Astrocyte (in vitro differentiated cells and primary cell): ENCODE results near the gene HBZ. TPM values are rescaled to one million over a fixed set of nuclear protein-coding genes. Genes with fewer than 3 reads are reported as not detected.
"Not testable (repeated sequence)": the region's sequence is repeated elsewhere in the genome, so short reads cannot be mapped to it uniquely, and the experiment has no call there.

Experiments
- DNase-seq: peaks from one replicate; pipeline ENCODE4 v3.0.0-alpha.2; 2010; ENCODE audit warnings: low read depth
- FAIRE-seq: peaks from 2 replicates; lab custom pipeline; 2011; peaks lifted over from hg19 to GRCh38; lab: Jason Lieb, UNC
- H2AFZ ChIP-seq: 2 replicates; pipeline ENCODE4 v1.6.0; 2012; ENCODE audit warnings: low read depth, low read length, inconsistent platforms
- H3K27ac ChIP-seq: 2 replicates; pipeline ENCODE4 v1.5.1; 2011; ENCODE audit warnings: low read depth, low read length, inconsistent platforms
- H3K27me3 ChIP-seq: 2 replicates; pipeline ENCODE4 v1.6.0; 2011; ENCODE audit warnings: low read length, inconsistent platforms; ENCODE audit not compliant: insufficient read depth
- H3K36me3 ChIP-seq: 2 replicates; pipeline ENCODE4 v1.5.1; 2011; ENCODE audit warnings: low read length, inconsistent platforms; ENCODE audit not compliant: insufficient read depth
- H3K4me1 ChIP-seq: 2 replicates; pipeline ENCODE4 v1.5.1; 2011; ENCODE audit warnings: low read length, inconsistent platforms; ENCODE audit not compliant: insufficient read depth
- H3K4me2 ChIP-seq: 2 replicates; pipeline ENCODE4 v1.6.0; 2012; ENCODE audit warnings: low read length, inconsistent platforms
- H3K4me3 ChIP-seq: 2 replicates; pipeline ENCODE4 v1.5.1; 2011; ENCODE audit warnings: low read depth, mild to moderate bottlenecking, low read length, inconsistent platforms; ENCODE audit not compliant: insufficient read depth
- H3K79me2 ChIP-seq: 2 replicates; pipeline ENCODE4 v1.6.0; 2012; ENCODE audit warnings: mild to moderate bottlenecking, low read length, inconsistent platforms; ENCODE audit not compliant: insufficient read depth
- H3K9ac ChIP-seq: 2 replicates; pipeline ENCODE4 v1.6.0; 2012; ENCODE audit warnings: mild to moderate bottlenecking, low read length, inconsistent platforms
- H3K9me3 ChIP-seq: 2 replicates; pipeline ENCODE4 v1.5.1; 2012; ENCODE audit warnings: low read depth, mild to moderate bottlenecking, low read length, inconsistent platforms; ENCODE audit not compliant: insufficient read depth
- H4K20me1 ChIP-seq: 2 replicates; pipeline ENCODE4 v1.6.0; 2012; ENCODE audit warnings: low read length, inconsistent platforms; ENCODE audit not compliant: insufficient read depth
- H3K27ac Mint-ChIP-seq: one replicate; pipeline ENCODE4 v1.8.0; 2021; ENCODE audit warnings: mild to moderate bottlenecking, mixed read lengths; ENCODE audit not compliant: unreplicated experiment
- H3K27me3 Mint-ChIP-seq: one replicate; pipeline ENCODE4 v1.8.0; 2021; ENCODE audit warnings: low read depth, mixed read lengths; ENCODE audit not compliant: unreplicated experiment
- H3K36me3 Mint-ChIP-seq: one replicate; pipeline ENCODE4 v1.8.0; 2021; ENCODE audit warnings: low read depth, mixed read lengths; ENCODE audit not compliant: unreplicated experiment
- H3K4me1 Mint-ChIP-seq: one replicate; pipeline ENCODE4 v1.8.0; 2021; ENCODE audit warnings: low read depth, mixed read lengths; ENCODE audit not compliant: unreplicated experiment
- H3K4me3 Mint-ChIP-seq: one replicate; pipeline ENCODE4 v1.8.0; 2021; ENCODE audit warnings: mild to moderate bottlenecking, moderate library complexity, mixed read lengths; ENCODE audit not compliant: unreplicated experiment
- H3K9me3 Mint-ChIP-seq: one replicate; pipeline ENCODE4 v1.8.0; 2021; ENCODE audit warnings: mild to moderate bottlenecking, mixed read lengths; ENCODE audit not compliant: unreplicated experiment
- CTCF ChIP-seq: IDR thresholded peaks from 2 replicates; pipeline ENCODE4 v1.5.1; 2011; ENCODE audit warnings: low read depth, mild to moderate bottlenecking, inconsistent platforms, low read length, moderate library complexity; ENCODE audit not compliant: insufficient read depth
- EZH2 ChIP-seq: IDR thresholded peaks from 2 replicates; pipeline ENCODE4 v1.6.1; 2012; ENCODE audit warnings: mild to moderate bottlenecking, low read length, inconsistent platforms; ENCODE audit not compliant: insufficient read depth
- total RNA-seq: library from RNA; stranded (reverse); gene quantifications from 2 replicates; pipeline ENCODE4 v1.2.1, GENCODE V29; 2021

Gene HBZ
- total RNA-seq, 1 donor from 2014 or later = not detected

DNA sequence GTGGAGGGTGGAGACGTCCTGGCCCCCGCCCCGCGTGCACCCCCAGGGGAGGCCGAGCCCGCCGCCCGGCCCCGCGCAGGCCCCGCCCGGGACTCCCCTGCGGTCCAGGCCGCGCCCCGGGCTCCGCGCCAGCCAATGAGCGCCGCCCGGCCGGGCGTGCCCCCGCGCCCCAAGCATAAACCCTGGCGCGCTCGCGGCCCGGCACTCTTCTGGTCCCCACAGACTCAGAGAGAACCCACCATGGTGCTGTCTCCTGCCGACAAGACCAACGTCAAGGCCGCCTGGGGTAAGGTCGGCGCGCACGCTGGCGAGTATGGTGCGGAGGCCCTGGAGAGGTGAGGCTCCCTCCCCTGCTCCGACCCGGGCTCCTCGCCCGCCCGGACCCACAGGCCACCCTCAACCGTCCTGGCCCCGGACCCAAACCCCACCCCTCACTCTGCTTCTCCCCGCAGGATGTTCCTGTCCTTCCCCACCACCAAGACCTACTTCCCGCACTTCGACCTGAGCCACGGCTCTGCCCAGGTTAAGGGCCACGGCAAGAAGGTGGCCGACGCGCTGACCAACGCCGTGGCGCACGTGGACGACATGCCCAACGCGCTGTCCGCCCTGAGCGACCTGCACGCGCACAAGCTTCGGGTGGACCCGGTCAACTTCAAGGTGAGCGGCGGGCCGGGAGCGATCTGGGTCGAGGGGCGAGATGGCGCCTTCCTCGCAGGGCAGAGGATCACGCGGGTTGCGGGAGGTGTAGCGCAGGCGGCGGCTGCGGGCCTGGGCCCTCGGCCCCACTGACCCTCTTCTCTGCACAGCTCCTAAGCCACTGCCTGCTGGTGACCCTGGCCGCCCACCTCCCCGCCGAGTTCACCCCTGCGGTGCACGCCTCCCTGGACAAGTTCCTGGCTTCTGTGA is 24.3 kb downstream of the HBZ start, which contains the start of gene HBA1:
TSS of gene HBA1 (plus strand) at position 204 of the 906 bp plus-strand sequence. CDS start at position 241, 37 bp downstream.
- H3K27me3 ChIP-seq = peaks cover 38% of the 10 kb centered on the region
- H3K9me3 ChIP-seq, H2AFZ ChIP-seq, H3K27ac Mint-ChIP-seq, H3K4me1 Mint-ChIP-seq, H3K27ac ChIP-seq, H3K36me3 ChIP-seq, H3K9ac ChIP-seq, H3K36me3 Mint-ChIP-seq, DNase-seq, H3K4me2 ChIP-seq, H3K9me3 Mint-ChIP-seq, FAIRE-seq, H3K4me3 ChIP-seq, H3K79me2 ChIP-seq, H3K4me1 ChIP-seq: not testable (repeated sequence)
- Mint-ChIP-seq H3K27me3 (peaks cover 40% of the 10 kb centered on the region), H3K4me3 (peak within 1 kb of the TSS; percentile 10)
- TF ChIP-seq EZH2 = peak; percentile 77
- H4K20me1 ChIP-seq = peaks cover 29% of the 10 kb centered on the region

DNA sequence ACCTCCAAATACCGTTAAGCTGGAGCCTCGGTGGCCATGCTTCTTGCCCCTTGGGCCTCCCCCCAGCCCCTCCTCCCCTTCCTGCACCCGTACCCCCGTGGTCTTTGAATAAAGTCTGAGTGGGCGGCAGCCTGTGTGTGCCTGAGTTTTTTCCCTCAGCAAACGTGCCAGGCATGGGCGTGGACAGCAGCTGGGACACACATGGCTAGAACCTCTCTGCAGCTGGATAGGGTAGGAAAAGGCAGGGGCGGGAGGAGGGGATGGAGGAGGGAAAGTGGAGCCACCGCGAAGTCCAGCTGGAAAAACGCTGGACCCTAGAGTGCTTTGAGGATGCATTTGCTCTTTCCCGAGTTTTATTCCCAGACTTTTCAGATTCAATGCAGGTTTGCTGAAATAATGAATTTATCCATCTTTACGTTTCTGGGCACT is 25.0 kb downstream of the HBZ start:
- no peaks in the 10 kb centered on the region for H3K36me3 ChIP-seq
- Mint-ChIP-seq H3K9me3 (no peaks in the 10 kb centered on the region), H3K4me1 (no peaks in the 10 kb centered on the region), H3K27me3 (peaks cover 39% of the 10 kb centered on the region), H3K27ac (no peak overlapping the region), H3K4me3 (peak overlapping the region; percentile 10), H3K36me3 (peaks cover 2% of the 10 kb centered on the region)
- H3K27me3 ChIP-seq = peaks cover 38% of the 10 kb centered on the region
- H3K4me1 ChIP-seq = peaks cover 10% of the 10 kb centered on the region
- H2AFZ ChIP-seq = no peak overlapping the region
- H3K79me2 ChIP-seq = no peaks in the 10 kb centered on the region
- TF ChIP-seq EZH2 (peak; percentile 16), CTCF (no peak)
- no peak overlapping the region for H3K4me2 ChIP-seq
- H4K20me1 ChIP-seq = peaks cover 31% of the 10 kb centered on the region
- H3K27ac ChIP-seq = no peak overlapping the region
- FAIRE-seq = no peak
- no peak for DNase-seq
- no peak overlapping the region for H3K4me3 ChIP-seq
- no peaks in the 10 kb centered on the region for H3K9me3 ChIP-seq
- H3K9ac ChIP-seq = no peak overlapping the region

GRCh38 chr16:177981-178667 is 25.7 kb downstream of the HBZ start:
- peaks cover 10% of the 10 kb centered on the region for H3K4me1 ChIP-seq
- peak overlapping the region; percentile 10 for H3K4me3 Mint-ChIP-seq
- no peak for TF ChIP-seq CTCF
- TF ChIP-seq EZH2 = no peak
- H2AFZ ChIP-seq = no peak overlapping the region
- H3K9me3 ChIP-seq = no peaks in the 10 kb centered on the region
- no peak overlapping the region for H3K4me2 ChIP-seq
- no peak overlapping the region for H3K27ac Mint-ChIP-seq
- H3K27ac ChIP-seq = no peak overlapping the region
- FAIRE-seq (no peak), DNase-seq (no peak)
- H3K4me1 Mint-ChIP-seq = no peaks in the 10 kb centered on the region
- H3K27me3 Mint-ChIP-seq = peaks cover 39% of the 10 kb centered on the region
- H3K9me3 Mint-ChIP-seq = no peaks in the 10 kb centered on the region
- no peak overlapping the region for H3K4me3 ChIP-seq
- H3K36me3 Mint-ChIP-seq = peaks cover 2% of the 10 kb centered on the region
- H3K36me3 ChIP-seq = no peaks in the 10 kb centered on the region
- H4K20me1 ChIP-seq = peaks cover 35% of the 10 kb centered on the region
- H3K79me2 ChIP-seq = no peaks in the 10 kb centered on the region
- no peak overlapping the region for H3K9ac ChIP-seq
- H3K27me3 ChIP-seq = peaks cover 38% of the 10 kb centered on the region
